HCT116 (cell line): ENCODE measurements around the gene IL1RL1. TPM values are rescaled to one million over a fixed set of nuclear protein-coding genes. Genes with fewer than 3 reads are reported as not detected.

Source experiments
- ATAC-seq: fragments of 200-7000 bp; cut with Tn5 transposase; 2 replicates; pipeline ENCODE4 v1.9.1; 2020; ENCODE audit warnings: mild to moderate bottlenecking, moderate library complexity
- BruUV-seq: library from RNA; stranded (reverse); fragments of 400-500 nt; replicated peaks from 2 replicates; lab custom pipeline; 2021; lab: Mats Ljungman, UMichigan
- CTCF ChIA-PET: fragments of 300-600 bp; sonication (Branson Sonifier 250); formaldehyde crosslinking; loops from one replicate; lab custom pipeline; 2021; ENCODE audit warnings: antibody characterized with exemption; lab: Charles Lee
- POLR2A ChIA-PET: fragments of 300-600, 350-600 bp; sonication (Branson Sonifier 250); formaldehyde crosslinking; loops from one replicate; lab custom pipeline; 2021; ENCODE audit warnings: antibody characterized with exemption; lab: Charles Lee
- RAD21 ChIA-PET, 2 experiments: fragments of 300-600 bp; sonication (Branson Sonifier 250); formaldehyde crosslinking; loops; one replicate each; lab custom pipeline; 2023; ENCODE audit warnings: low total read pairs in 2 of 2; ENCODE audit not compliant: uncharacterized antibody in 2 of 2, unreplicated experiment in 2 of 2, low non-redundant PET in 1 of 2; lab: Charles Lee
- DNase-seq: peaks from one replicate; pipeline ENCODE4 v3.0.0-alpha.2; 2010; ENCODE audit warnings: low read depth, low spot score
- H2AFZ ChIP-seq: fragments of 200-600 bp; shearing (Covaris generic), sonication (generic); 2 replicates; pipeline ENCODE4 v1.6.1; 2017; ENCODE audit warnings: low read depth, mixed run types, mixed read lengths, antibody characterized with exemption, low read length; ENCODE audit not compliant: poor library complexity, severe bottlenecking
- H3K27ac ChIP-seq: 2 replicates; pipeline ENCODE4 v1.5.1; 2012; ENCODE audit warnings: low read depth, low read length
- H3K27me3 ChIP-seq: fragments of 200-600 bp; sonication (generic); 2 replicates; pipeline ENCODE4 v1.6.1; 2016; ENCODE audit warnings: mixed run types, low read length, mixed read lengths; ENCODE audit not compliant: insufficient read depth
- H3K36me3 ChIP-seq, 2 experiments: fragments of 200-500 bp in 1 of 2; fragments of 200-600 bp in 1 of 2; sonication (Bioruptor generic) in 1 of 2; sonication (generic) in 1 of 2; 2 replicates each; pipeline versions ENCODE4 v1.5.1 to v1.6.1; 2014 to 2016; ENCODE audit warnings: low read length in 2 of 2, inconsistent platforms in 1 of 2, mixed read lengths in 1 of 2, mixed run types in 1 of 2; ENCODE audit not compliant: insufficient read depth in 2 of 2, control insufficient read depth in 1 of 2
- H3K4me1 ChIP-seq, 2 experiments: fragments of 200-600 bp in 1 of 2; sonication (generic) in 1 of 2; 2 replicates each; pipeline versions ENCODE4 v1.5.1 to v1.6.1; 2012 to 2017; ENCODE audit warnings: low read length in 2 of 2, inconsistent platforms in 1 of 2, mild to moderate bottlenecking in 1 of 2, mixed read lengths in 1 of 2, mixed run types in 1 of 2, moderate library complexity in 1 of 2; ENCODE audit not compliant: insufficient read depth in 2 of 2, control insufficient read depth in 1 of 2
- H3K4me2 ChIP-seq: fragments of 200-600 bp; sonication (generic); 2 replicates; pipeline ENCODE4 v1.6.1; 2017; ENCODE audit warnings: mixed run types, low read length, mixed read lengths
- H3K4me3 ChIP-seq, 2 experiments: fragments of 200-600 bp in 1 of 2; sonication (generic) in 1 of 2; replicated peaks in 1 of 2; 2 replicates each; pipeline ENCODE4 v1.5.1; 2011 to 2016; ENCODE audit warnings: low read length in 2 of 2, control low read depth in 1 of 2, low read depth in 1 of 2, mild to moderate bottlenecking in 1 of 2, mixed read lengths in 1 of 2, mixed run types in 1 of 2
- H3K79me2 ChIP-seq: fragments of 200-600 bp; sonication (generic); 2 replicates; pipeline ENCODE4 v1.6.1; 2017; ENCODE audit warnings: mild to moderate bottlenecking, mixed run types, low read length, moderate library complexity, mixed read lengths; ENCODE audit not compliant: insufficient read depth
- H3K9ac ChIP-seq: fragments of 200-600 bp; sonication (generic); 2 replicates; pipeline ENCODE4 v1.6.1; 2016; ENCODE audit warnings: low read length, mixed read lengths
- H3K9me2 ChIP-seq: fragments of 200-600 bp; sonication (generic), shearing (Covaris generic); 2 replicates; pipeline ENCODE4 v1.6.1; 2017; ENCODE audit warnings: mixed run types, mild to moderate bottlenecking, moderate library complexity; ENCODE audit not compliant: insufficient read depth
- H3K9me3 ChIP-seq, 2 experiments: fragments of 200-500 bp in 1 of 2; fragments of 200-600 bp in 1 of 2; sonication (Bioruptor generic) in 1 of 2; sonication (generic) in 1 of 2; 2 replicates each; pipeline ENCODE4 v1.6.1; 2014 to 2017; ENCODE audit warnings: low read length in 2 of 2, mixed read lengths in 2 of 2, inconsistent platforms in 1 of 2, low read depth in 1 of 2, mild to moderate bottlenecking in 1 of 2, mixed run types in 1 of 2, moderate library complexity in 1 of 2; ENCODE audit not compliant: control insufficient read depth in 1 of 2, insufficient read depth in 1 of 2
- H4K20me1 ChIP-seq: fragments of 200-600 bp; sonication (generic), shearing (Covaris generic); 2 replicates; pipeline ENCODE4 v1.6.1; 2017; ENCODE audit warnings: mixed run types, mild to moderate bottlenecking, moderate library complexity; ENCODE audit not compliant: insufficient read depth
- CTCF ChIP-seq, 3 experiments: fragments of 200-600 bp in 1 of 3; sonication (generic) in 1 of 3; IDR thresholded peaks in 2 of 3; conservative IDR thresholded peaks in 1 of 3; 2 replicates each; pipeline ENCODE4 v1.5.1; 2012 to 2017; ENCODE audit warnings: low read depth in 2 of 3, low read length in 2 of 3, antibody characterized with exemption in 1 of 3, borderline replicate concordance in 1 of 3, control low read depth in 1 of 3, mild to moderate bottlenecking in 1 of 3, mixed read lengths in 1 of 3, mixed run types in 1 of 3, moderate library complexity in 1 of 3; ENCODE audit not compliant: insufficient read depth in 1 of 3
- EGR1 ChIP-seq: IDR thresholded peaks from 2 replicates; pipeline ENCODE4 v1.6.1; 2012; ENCODE audit warnings: low read depth
- ELF1 ChIP-seq: IDR thresholded peaks from 2 replicates; pipeline ENCODE4 v1.6.1; 2012; ENCODE audit warnings: low read depth, borderline replicate concordance
- EZH2 ChIP-seq: fragments of 200-600 bp; sonication (generic); IDR thresholded peaks from 2 replicates; pipeline ENCODE4 v1.6.1; 2017; ENCODE audit warnings: antibody characterized with exemption, mixed run types
- EZH2phosphoT487 ChIP-seq: fragments of 200-600 bp; IDR thresholded peaks from 2 replicates; pipeline ENCODE4 v1.6.1; 2018; ENCODE audit warnings: antibody characterized with exemption, borderline replicate concordance
- FOSL1 ChIP-seq: IDR thresholded peaks from 2 replicates; pipeline ENCODE4 v1.6.1; 2012; ENCODE audit warnings: low read depth
- JUND ChIP-seq: IDR thresholded peaks from 2 replicates; pipeline ENCODE4 v1.6.1; 2012
- MAX ChIP-seq: IDR thresholded peaks from 2 replicates; pipeline ENCODE4 v1.6.1; 2012
- POLR2A ChIP-seq: IDR thresholded peaks from 2 replicates; pipeline ENCODE4 v1.7.0; 2011; ENCODE audit warnings: borderline replicate concordance; ENCODE audit not compliant: insufficient read depth, insufficient read length; ENCODE audit errors: extremely low read depth
- YY1 ChIP-seq: IDR thresholded peaks from 2 replicates; pipeline ENCODE4 v1.6.1; 2011; ENCODE audit warnings: low read length, low read depth, moderate library complexity, mild to moderate bottlenecking; ENCODE audit not compliant: insufficient replicate concordance; ENCODE audit errors: extremely low read depth
- intact Hi-C: fragments of 100-400 bp; cut with micrococcal nuclease; formaldehyde crosslinking; loops from 2 replicates; pipeline ENCODE4 v1.10.0; 2022
- total RNA-seq: library from RNA; stranded (reverse); gene quantifications from one replicate; pipeline ENCODE4 v1.2.1, GENCODE V29; 2021; ENCODE audit not compliant: unreplicated experiment

Gene IL1RL1
- total RNA-seq, 1 experiment from 2014 or later: not detected

- H2AFZ ChIP-seq: no peak overlapping the region
- ATAC-seq (no peak), DNase-seq (no peak)
- TF ChIP-seq EGR1: no peak
- TF ChIP-seq FOSL1: no peak
- TF ChIP-seq ELF1: no peak
- TF ChIP-seq EZH2phosphoT487: no peak
- no peak overlapping the region for H3K9ac ChIP-seq
- H3K36me3 ChIP-seq: no peaks in the 10 kb centered on the region
- ChIA-PET RAD21 (no interaction called here), CTCF (no interaction called here), POLR2A (no interaction called here)
- no peaks in the 10 kb centered on the region for H4K20me1 ChIP-seq
- H3K4me2 ChIP-seq: no peak overlapping the region
- no TSS peak for BruUV-seq
- no peaks in the 10 kb centered on the region for H3K79me2 ChIP-seq
- no peaks in the 10 kb centered on the region for H3K9me3 ChIP-seq
- H3K9me2 ChIP-seq: no peaks in the 10 kb centered on the region
- H3K4me1 ChIP-seq: no peaks in the 10 kb centered on the region
- H3K27ac ChIP-seq: no peak overlapping the region
- no peak overlapping the region for H3K4me3 ChIP-seq
- peaks cover 7% of the 10 kb centered on the region for H3K27me3 ChIP-seq
- intact Hi-C loops: no loop called here
Observed at GRCh38 chr2:102268510-102269199, 42.7 kb upstream of the IL1RL1 start.

GRCh38 chr2:102269200-102269524, 42.2 kb upstream of the IL1RL1 start:
- Histone ChIP-seq H3K4me2 (no peak overlapping the region), H3K36me3 (no peaks in the 10 kb centered on the region), H3K27ac (no peak overlapping the region), H3K9ac (no peak overlapping the region), H3K9me3 (no peaks in the 10 kb centered on the region), H3K9me2 (no peaks in the 10 kb centered on the region), H3K4me3 (no peak overlapping the region), H3K27me3 (peaks cover 7% of the 10 kb centered on the region), H3K79me2 (no peaks in the 10 kb centered on the region), H2AFZ (no peak overlapping the region), H4K20me1 (no peaks in the 10 kb centered on the region), H3K4me1 (no peaks in the 10 kb centered on the region)
- RAD21 ChIA-PET: no interaction called here
- no peak for ATAC-seq
- CTCF ChIA-PET: no interaction called here
- intact Hi-C loops: no loop called here
- BruUV-seq: no TSS peak
- POLR2A ChIA-PET: no interaction called here
- TF ChIP-seq CTCF (IDR thresholded peaks at IDR 0.05 in 2 of 3, conservative IDR thresholded peaks at IDR 0.05 in 1 of 3; ENCODE audit: borderline replicate concordance in 1 of 3, insufficient read depth in 1 of 3, low read depth in 2 of 3, low read length in 2 of 3) (no peak), POLR2A (no peak), EZH2 (no peak), JUND (no peak), EGR1 (no peak), MAX (no peak), YY1 (no peak)
- DNase-seq: no peak
